GM18858 (cell line): Measurements from ENCODE around the gene SUV39H1.
"Not testable (repeated sequence)": the region's sequence is repeated elsewhere in the genome, so short reads cannot be mapped to it uniquely, and the experiment has no call there.

Source experiments
- ATAC-seq: cut with Tn5 transposase; IDR thresholded peaks from one replicate; pipeline ENCODE4 v1.9.1; 2021; ENCODE audit not compliant: unreplicated experiment

Gene SUV39H1

DNA sequence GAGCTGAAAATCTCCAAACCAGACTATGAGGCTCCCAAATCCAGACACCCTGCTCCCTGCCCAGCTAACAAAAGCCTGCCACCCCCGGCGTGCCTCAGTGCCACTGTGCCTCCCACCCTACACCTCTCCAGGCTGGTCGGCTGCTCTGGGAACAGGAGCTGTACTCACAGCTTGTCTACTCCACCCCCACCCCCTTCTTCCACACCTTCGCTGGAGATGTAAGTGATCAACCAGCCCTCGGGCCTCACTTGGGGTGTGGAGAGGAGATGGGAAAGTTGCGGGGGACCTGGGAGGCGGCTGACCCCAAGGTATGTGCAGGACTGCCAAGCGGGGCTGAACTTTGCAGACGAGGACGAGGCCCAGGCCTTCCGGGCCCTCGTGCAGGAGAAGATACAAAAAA lies 11.1 kb upstream of the SUV39H1 start:
- no peak for ATAC-seq

DNA sequence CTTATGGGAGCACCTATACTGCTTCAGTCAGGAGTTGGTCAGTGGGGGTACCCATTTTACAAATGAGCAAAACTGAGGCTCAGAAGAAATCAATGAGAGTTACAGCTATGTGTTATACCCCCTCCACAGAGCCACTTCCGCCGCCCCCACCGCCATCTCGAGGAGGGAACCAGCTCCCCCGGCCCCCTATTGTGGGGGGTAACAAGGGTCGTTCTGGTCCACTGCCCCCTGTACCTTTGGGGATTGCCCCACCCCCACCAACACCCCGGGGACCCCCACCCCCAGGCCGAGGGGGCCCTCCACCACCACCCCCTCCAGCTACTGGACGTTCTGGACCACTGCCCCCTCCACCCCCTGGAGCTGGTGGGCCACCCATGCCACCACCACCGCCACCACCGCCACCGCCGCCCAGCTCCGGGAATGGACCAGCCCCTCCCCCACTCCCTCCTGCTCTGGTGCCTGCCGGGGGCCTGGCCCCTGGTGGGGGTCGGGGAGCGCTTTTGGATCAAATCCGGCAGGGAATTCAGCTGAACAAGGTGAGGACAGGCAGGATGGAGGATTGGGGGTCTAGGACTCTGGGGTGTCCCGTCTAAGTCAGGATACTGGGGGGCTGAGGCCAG lies 7.9 kb upstream of the SUV39H1 start:
- ATAC-seq: no peak

DNA sequence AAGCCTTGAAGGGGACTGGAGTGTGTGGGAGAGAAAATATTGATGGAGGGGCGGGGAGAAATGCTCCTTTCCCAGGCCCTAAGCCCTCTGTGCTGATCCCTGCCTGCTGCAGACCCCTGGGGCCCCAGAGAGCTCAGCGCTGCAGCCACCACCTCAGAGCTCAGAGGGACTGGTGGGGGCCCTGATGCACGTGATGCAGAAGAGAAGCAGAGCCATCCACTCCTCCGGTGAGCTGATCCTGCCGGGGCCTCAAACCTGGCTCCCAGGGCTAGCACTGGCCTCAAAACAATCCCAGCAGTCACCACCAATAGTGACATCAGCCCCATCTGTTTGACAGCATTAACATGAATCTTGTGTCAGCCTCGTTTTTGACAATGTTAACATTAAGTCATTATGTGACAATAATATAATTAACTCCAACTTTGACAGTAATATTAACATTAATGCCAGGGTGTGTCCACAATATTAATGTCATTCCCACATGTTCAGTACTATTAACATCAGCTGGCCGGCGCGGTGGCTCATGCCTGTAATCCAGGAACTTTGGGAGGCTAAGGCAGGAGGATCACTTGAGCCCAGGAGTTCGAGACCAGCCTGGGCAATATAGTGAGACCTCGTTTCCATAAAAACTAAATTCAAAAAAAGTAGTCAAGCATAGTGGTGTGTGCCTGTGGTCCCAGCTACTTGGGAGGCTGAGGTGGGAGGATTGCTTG lies 7.2 kb upstream of the SUV39H1 start:
- ATAC-seq: no peak

DNA sequence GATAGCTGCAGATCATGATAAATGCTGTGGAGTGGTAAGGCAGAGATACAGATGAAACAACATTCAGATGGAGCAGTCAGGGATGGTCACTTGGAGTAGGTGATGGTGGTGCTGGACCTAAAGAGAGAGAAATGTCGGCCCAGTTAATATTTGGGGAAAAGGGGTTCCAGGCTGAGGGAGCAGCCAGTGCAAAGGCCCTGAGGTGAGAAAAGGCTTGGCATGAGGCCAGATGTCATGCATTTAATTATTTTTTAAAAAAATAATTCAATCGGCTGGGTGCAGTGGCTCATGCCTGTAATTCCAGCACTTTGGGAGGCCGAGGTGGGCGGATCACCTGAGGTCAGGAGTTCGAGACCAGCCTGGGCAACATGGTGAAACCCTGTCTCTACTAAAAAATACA lies 4.8 kb upstream of the SUV39H1 start:
- not testable (repeated sequence) for ATAC-seq

DNA sequence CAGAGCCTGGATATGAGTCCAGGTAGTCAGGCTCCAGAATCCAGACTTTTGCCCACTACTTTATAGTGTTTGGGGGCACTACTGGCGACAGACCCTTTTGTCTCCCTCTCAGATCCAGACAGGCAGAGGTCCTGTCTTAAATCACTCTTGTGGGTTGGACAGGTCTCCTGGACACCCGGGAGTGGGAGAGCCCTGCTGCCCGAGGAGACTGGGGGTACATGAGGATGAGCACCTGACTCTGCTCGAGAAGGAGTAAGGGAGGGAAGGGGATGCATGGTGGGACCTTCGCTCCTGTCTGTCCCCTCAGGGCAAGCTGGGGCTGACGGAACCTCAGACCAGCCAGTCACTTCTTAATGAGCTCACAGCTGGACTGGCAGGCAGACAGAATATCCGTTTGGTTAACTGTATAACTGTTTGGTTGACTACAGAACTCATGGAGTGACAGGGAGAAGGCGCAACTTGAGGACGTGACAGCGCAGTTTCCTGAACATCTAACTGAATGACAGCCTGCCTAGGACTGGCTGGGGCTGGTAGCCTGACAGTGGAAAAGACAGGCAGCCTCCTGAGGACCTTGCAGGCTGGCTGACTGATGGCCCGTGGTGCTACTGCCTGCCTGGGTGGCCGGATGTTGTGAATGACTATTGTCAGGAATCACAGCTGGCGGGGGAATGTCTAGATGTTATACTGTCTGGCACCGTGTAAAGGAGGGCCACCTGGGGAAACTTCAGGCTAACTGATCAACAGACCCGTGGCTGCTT lies 1.6 kb upstream of the SUV39H1 start:
- no peak for ATAC-seq

DNA sequence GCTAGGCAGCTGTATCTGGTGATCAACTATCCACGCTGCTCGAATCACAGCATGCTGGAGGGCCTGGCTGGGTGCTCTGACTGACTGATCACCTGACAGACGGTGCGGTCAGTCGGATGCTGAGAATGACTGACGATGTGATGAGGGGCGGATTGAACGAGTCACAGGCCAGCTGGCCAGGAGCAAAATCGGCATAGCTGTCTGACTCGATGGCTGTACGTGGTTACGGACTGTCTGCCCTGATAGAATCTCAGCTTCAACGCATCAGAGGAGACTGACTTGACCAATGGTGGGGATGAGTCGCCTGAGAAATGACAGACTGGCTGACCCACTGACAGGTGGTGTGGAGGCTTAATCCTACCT lies 1.0 kb upstream of the SUV39H1 start:
- ATAC-seq: no peak

DNA sequence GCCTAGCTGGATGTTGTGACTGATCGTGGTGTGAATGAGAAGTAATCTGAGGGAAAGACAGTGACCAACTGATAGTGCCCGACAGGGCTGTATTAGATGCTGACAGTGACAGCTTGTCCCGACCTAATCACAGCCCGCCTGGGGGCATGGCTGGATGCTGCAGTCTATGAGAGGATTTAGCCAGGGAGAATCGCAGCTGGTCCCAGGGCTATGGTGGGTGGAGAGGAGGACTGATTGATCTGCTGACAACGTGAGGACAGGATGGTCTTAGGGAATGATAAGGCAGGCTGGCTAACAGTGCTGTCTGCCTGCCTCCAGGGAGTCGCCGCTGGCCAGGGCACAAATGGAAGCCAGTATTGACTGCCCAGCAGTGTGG lies 621 bp upstream of the SUV39H1 start:
- no peak for ATAC-seq

DNA sequence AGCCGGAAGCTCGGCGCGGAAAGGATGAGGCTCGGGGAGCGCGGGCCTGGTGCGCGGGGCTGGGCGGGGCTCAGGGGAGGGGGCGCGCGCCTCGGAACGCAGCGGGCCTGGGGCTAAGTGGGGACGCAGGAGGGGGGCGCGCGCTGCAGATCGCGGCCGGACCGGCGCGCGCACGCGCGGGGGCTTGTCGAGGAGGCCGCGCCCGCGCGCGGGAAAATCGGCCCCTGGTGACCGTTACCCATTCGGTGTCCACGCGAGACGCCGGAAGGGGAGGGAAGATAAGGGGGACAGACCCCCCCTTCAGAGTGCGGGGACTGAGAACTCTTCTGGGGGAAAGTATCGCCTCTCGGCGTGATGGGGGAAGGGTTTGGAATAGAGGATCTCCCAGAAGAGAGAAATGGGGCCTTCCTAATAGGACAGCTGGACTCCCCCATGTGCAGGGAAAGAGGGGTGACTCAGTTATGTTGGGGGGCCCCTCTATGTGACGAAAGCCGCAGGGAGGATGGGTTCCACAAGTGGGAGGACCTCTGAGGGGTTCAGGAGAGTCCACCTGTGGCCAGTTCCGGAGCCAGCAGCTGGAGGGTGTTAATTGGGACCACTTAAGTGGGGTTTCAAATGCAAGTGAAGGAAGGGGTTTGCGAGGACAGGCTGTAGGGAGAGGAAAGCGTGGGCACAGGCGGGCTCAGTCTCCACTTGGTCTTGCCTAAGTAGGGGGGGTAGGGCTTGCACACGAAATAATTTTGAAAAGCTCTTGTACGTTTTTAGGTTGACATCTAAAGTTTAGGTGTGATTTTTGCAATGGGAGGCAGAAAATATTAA lies 584 bp downstream of the SUV39H1 start:
- ATAC-seq: peak; percentile 4

DNA sequence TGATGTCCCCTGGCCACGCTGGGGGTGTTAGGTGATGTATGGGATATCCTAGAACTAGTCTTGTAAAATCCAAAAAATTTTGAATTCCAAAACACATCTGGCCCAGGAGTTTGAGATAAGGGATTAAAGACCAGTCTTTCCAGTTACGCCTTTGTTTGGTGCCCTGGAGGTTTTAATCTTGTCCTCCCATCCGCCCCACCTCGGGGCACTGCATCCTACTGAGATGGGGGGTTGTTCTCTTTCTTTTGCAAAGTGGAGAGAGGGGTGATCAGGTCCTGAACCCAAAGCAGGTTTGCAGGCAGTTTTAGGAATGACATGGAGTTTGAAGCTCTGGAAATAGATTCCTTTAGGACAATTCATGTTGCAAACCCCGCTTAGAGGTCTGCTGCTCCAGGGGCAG lies 1.8 kb downstream of the SUV39H1 start:
- ATAC-seq: no peak

DNA sequence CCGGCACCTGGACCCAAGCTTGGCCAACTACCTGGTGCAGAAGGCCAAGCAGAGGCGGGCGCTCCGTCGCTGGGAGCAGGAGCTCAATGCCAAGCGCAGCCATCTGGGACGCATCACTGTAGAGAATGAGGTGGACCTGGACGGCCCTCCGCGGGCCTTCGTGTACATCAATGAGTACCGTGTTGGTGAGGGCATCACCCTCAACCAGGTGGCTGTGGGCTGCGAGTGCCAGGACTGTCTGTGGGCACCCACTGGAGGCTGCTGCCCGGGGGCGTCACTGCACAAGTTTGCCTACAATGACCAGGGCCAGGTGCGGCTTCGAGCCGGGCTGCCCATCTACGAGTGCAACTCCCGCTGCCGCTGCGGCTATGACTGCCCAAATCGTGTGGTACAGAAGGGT lies 3.7 kb downstream of the SUV39H1 start:
- ATAC-seq: no peak

DNA sequence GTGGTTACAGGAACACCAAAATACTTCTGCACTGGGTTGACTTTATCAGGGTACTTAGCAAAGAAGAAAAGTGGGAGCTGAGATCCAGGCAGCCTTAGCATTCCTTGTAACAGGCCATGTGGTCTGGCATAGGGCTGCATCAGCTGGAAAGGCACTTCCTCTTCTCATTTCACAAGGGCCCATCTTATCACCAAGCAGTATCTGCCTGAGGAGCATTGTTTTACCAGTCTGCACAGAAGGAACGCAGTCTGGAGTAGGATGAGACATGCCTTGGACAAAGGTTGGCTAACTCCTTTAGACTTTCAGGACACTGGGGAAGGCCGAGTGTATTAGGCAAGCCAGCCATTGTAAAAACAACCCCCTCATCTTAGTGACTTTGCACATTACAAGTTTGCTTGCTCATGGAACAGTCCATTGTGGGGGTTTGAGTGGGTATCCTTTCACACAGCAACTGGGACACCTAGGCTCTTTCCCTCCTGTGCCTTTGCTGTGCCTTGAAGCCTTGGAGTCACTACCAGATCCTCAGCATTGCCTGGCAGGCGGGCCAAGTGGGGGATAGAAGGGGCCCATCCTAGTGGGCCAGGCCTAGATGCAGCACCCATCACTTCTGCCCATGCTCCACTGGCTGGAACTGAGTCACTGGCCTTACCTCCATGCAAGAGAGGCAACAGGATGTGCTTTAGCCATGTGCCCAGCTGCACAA lies 4.6 kb downstream of the SUV39H1 start:
- no peak for ATAC-seq

DNA sequence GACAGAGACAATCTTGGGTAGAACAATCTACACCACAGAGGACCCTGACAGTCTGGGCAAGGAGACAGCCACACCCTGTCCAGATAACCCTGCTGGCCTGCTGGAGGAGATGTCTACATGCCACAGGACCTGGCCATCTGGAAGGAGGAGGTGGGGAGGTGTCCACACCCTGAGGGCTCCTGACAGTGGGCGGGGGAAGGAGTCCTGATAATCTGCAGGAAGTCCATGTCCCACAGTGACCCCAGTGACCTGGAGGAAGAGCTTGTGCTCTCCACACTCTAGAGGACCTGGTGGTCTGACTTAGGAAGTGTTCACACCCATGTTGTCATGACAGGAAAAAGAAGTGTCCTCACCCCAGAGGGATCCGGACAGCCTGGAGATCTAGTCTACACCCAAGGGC lies 5.5 kb downstream of the SUV39H1 start:
- ATAC-seq: no peak

DNA sequence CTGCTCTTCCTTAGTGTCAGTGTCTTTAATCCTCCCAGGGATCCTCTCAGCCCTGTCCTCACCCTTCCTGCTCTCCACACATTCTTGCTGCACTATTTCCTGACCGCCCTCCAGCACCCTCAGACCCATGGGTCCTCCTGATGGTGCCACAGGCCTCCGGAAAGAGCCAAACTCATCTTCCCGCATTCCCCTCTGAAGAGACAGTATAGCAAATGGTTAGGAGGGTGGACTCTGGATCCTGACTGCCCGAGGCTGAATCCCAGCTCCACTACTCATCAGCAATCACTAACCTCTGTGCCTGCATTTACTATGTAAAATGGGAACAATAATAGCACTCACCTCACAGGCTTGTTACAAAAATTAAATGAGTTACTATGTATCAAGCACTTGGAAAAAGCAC lies 6.2 kb downstream of the SUV39H1 start:
- no peak for ATAC-seq

DNA sequence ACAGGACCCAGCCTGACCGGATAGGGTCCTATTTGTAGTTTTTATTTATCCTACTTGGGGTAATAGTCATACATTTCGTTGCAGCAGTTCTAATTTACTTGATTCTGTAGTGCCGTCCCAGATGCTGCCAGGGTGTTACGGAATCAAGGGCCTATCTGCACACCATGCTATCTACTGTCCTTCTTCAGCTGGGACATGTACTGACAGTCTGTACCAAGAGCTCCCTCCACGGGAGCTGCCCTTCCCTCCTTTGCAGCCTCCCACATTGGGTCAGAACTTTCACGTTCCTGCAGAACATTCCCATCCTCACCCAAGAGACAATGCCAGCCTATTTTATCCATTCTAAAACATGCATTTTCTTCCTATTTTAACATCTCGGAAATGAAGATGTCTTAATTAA lies 6.7 kb downstream of the SUV39H1 start:
- no peak for ATAC-seq

DNA sequence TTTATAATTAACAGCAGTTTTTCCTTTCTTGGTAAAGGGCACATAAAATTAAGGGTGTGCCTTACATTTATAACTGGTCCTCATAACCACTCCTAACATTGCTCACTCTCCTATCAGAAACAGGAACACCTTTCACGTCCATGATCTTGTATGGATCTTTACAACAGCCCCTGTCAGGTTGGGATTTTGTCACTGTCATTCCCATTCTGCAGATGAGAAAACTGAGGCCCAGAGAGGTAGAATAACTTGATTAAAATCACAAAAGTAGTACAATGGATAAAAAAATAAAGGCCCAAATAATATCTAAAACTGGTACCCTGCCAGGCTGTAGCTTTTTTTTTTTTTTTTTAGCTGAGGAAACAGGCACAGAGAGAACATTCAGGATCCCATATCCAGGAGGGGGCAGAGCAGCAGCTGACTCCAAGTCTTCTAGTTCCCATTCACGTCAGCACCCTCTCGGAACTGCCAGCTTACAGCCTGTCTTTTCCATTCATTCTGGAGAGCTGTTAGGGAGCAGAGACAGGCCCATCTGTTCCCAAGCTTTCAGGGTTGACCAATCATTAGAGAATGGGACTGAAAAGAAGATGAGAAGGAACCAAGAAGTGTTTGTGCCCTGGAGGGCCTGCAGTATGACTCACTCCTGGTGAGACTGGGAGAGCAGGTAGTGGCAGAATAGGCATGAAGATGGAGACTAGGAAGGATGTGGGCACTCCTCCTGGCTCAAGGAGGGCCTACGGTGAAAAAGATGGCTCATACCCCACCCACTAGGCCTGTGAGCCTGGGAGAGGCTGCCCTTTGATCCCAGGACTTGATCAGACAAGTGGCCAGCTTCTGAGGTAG lies 7.3 kb downstream of the SUV39H1 start:
- ATAC-seq: no peak

DNA sequence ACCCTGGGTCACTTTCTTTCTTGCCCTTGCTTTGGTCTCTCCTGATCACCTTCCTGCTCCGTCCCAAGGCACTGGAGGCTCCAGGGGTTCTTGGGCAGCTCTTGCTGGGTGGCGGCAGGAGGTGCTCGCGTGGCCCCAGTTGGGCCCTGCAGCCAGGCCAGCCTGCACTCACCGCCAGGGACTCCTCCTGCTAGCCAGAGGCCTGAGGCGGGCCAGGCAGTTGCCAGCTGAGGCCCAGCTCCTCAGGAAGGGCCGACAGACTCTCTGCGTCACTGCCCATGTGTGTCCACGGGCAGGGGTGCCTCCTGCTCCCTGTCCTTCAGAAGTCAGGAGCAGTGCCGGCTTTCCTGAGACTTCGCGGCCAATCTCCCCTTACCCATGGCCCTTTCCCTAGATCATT lies 9.3 kb downstream of the SUV39H1 start:
- ATAC-seq: no peak

DNA sequence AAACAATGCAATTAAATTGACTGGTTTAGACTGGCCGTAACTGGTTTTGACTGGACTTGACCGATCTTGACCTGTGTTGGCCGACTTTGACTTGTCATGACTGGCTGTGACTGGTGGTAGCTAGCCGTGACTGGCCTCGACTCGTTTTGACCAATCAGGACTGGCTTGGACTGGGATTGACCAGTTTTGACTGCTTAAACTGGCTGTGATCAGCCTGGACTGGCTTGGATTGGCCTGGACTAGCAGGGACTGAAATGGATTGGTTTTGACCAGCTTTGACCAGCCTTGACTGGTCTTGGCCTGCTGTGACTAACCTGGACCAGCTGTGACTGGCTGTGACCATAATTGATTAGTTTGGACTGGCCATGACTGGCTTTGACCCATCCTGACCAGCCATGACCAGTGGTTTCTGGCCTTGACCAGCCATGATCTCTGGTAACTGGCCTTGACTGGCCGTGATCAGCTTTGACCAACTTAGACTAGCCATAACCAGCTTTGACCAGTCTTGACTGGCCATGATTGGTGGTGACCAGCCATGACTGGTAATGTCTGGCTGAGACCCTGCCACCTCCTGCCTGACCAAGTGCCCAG lies 13.1 kb downstream of the SUV39H1 start:
- no peak for ATAC-seq

DNA sequence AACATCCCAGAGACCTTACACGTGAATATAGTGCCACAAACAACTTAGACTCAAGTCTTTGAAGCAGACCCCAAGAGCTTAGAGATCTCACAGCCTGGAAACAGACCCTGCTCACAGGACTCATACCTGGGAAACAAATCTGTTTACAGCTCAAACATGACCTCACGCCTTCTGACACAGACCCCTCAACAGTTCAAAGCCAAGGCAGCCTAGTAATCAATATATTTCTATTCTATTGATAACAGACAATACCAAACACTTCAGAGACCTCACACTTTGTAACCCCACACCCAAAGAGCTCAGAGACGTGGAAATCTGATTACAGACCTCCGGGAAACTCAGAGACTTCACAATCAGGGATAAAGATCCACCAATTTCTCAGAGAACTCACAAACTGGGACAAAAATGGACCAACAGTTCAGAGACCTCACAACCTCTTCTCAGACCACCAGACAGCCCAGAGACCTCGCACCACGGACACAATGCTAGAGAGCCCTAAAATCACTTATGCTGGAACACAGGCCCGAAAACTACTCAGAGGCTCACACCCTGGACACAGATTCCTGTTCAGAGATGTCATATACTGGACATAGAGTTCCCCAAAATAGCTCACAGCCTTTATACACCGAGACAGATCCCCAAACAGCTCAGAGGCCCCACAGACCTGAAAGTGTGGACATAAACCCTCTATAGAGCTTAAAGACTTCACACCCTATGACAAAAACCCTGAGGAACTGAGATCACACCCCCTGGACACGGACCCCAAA lies 14.8 kb downstream of the SUV39H1 start:
- no peak for ATAC-seq

DNA sequence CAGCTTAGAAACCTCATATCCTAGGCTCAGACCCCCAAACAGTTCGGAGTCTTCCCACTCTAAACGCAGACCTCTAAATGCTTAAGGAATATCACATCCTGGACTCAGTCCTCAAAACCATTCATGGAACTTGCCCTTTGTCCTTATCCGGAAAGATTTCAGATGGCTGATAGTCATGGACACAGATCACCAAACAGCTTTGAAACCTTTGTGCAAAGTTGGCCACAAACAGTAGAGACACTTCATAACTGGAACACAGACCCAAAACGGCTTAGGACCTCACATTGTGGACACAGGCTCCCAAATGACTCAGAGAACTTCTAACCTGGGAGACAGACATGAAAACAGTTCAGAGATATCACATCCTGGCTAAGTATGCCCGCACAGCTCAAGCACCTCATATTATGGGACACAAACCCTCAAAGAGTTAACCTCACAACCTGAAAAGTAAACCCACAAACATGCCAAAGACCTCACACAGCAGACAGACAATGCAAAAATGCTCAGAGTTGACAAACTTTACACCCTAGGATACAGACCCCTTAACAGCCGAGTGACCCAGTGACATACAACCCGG lies 15.5 kb downstream of the SUV39H1 start:
- no peak for ATAC-seq
